HCT116 (cell line): ENCODE data around the gene CXCL1. TPM values are rescaled to one million over a fixed set of nuclear protein-coding genes. Genes with fewer than 3 reads are reported as not detected.

Source experiments
- ATAC-seq: fragments of 200-7000 bp; cut with Tn5 transposase; 2 replicates; pipeline ENCODE4 v1.9.1; 2020; ENCODE audit warnings: mild to moderate bottlenecking, moderate library complexity
- BruUV-seq: library from RNA; stranded (reverse); fragments of 400-500 nt; replicated peaks from 2 replicates; lab custom pipeline; 2021; lab: Mats Ljungman, UMichigan
- CTCF ChIA-PET: fragments of 300-600 bp; sonication (Branson Sonifier 250); formaldehyde crosslinking; loops from one replicate; lab custom pipeline; 2021; ENCODE audit warnings: antibody characterized with exemption; lab: Charles Lee
- POLR2A ChIA-PET: fragments of 300-600, 350-600 bp; sonication (Branson Sonifier 250); formaldehyde crosslinking; loops from one replicate; lab custom pipeline; 2021; ENCODE audit warnings: antibody characterized with exemption; lab: Charles Lee
- RAD21 ChIA-PET, 2 experiments: fragments of 300-600 bp; sonication (Branson Sonifier 250); formaldehyde crosslinking; loops; one replicate each; lab custom pipeline; 2023; ENCODE audit warnings: low total read pairs in 2 of 2; ENCODE audit not compliant: uncharacterized antibody in 2 of 2, unreplicated experiment in 2 of 2, low non-redundant PET in 1 of 2; lab: Charles Lee
- DNase-seq: peaks from one replicate; pipeline ENCODE4 v3.0.0-alpha.2; 2010; ENCODE audit warnings: low read depth, low spot score
- H2AFZ ChIP-seq: fragments of 200-600 bp; shearing (Covaris generic), sonication (generic); 2 replicates; pipeline ENCODE4 v1.6.1; 2017; ENCODE audit warnings: low read depth, mixed run types, mixed read lengths, antibody characterized with exemption, low read length; ENCODE audit not compliant: poor library complexity, severe bottlenecking
- H3K27ac ChIP-seq: 2 replicates; pipeline ENCODE4 v1.5.1; 2012; ENCODE audit warnings: low read depth, low read length
- H3K27me3 ChIP-seq: fragments of 200-600 bp; sonication (generic); 2 replicates; pipeline ENCODE4 v1.6.1; 2016; ENCODE audit warnings: mixed run types, low read length, mixed read lengths; ENCODE audit not compliant: insufficient read depth
- H3K36me3 ChIP-seq, 2 experiments: fragments of 200-500 bp in 1 of 2; fragments of 200-600 bp in 1 of 2; sonication (Bioruptor generic) in 1 of 2; sonication (generic) in 1 of 2; 2 replicates each; pipeline versions ENCODE4 v1.5.1 to v1.6.1; 2014 to 2016; ENCODE audit warnings: low read length in 2 of 2, inconsistent platforms in 1 of 2, mixed read lengths in 1 of 2, mixed run types in 1 of 2; ENCODE audit not compliant: insufficient read depth in 2 of 2, control insufficient read depth in 1 of 2
- H3K4me1 ChIP-seq, 2 experiments: fragments of 200-600 bp in 1 of 2; sonication (generic) in 1 of 2; 2 replicates each; pipeline versions ENCODE4 v1.5.1 to v1.6.1; 2012 to 2017; ENCODE audit warnings: low read length in 2 of 2, inconsistent platforms in 1 of 2, mild to moderate bottlenecking in 1 of 2, mixed read lengths in 1 of 2, mixed run types in 1 of 2, moderate library complexity in 1 of 2; ENCODE audit not compliant: insufficient read depth in 2 of 2, control insufficient read depth in 1 of 2
- H3K4me2 ChIP-seq: fragments of 200-600 bp; sonication (generic); 2 replicates; pipeline ENCODE4 v1.6.1; 2017; ENCODE audit warnings: mixed run types, low read length, mixed read lengths
- H3K4me3 ChIP-seq, 2 experiments: fragments of 200-600 bp in 1 of 2; sonication (generic) in 1 of 2; replicated peaks in 1 of 2; 2 replicates each; pipeline ENCODE4 v1.5.1; 2011 to 2016; ENCODE audit warnings: low read length in 2 of 2, control low read depth in 1 of 2, low read depth in 1 of 2, mild to moderate bottlenecking in 1 of 2, mixed read lengths in 1 of 2, mixed run types in 1 of 2
- H3K79me2 ChIP-seq: fragments of 200-600 bp; sonication (generic); 2 replicates; pipeline ENCODE4 v1.6.1; 2017; ENCODE audit warnings: mild to moderate bottlenecking, mixed run types, low read length, moderate library complexity, mixed read lengths; ENCODE audit not compliant: insufficient read depth
- H3K9ac ChIP-seq: fragments of 200-600 bp; sonication (generic); 2 replicates; pipeline ENCODE4 v1.6.1; 2016; ENCODE audit warnings: low read length, mixed read lengths
- H3K9me2 ChIP-seq: fragments of 200-600 bp; sonication (generic), shearing (Covaris generic); 2 replicates; pipeline ENCODE4 v1.6.1; 2017; ENCODE audit warnings: mixed run types, mild to moderate bottlenecking, moderate library complexity; ENCODE audit not compliant: insufficient read depth
- H3K9me3 ChIP-seq, 2 experiments: fragments of 200-500 bp in 1 of 2; fragments of 200-600 bp in 1 of 2; sonication (Bioruptor generic) in 1 of 2; sonication (generic) in 1 of 2; 2 replicates each; pipeline ENCODE4 v1.6.1; 2014 to 2017; ENCODE audit warnings: low read length in 2 of 2, mixed read lengths in 2 of 2, inconsistent platforms in 1 of 2, low read depth in 1 of 2, mild to moderate bottlenecking in 1 of 2, mixed run types in 1 of 2, moderate library complexity in 1 of 2; ENCODE audit not compliant: control insufficient read depth in 1 of 2, insufficient read depth in 1 of 2
- H4K20me1 ChIP-seq: fragments of 200-600 bp; sonication (generic), shearing (Covaris generic); 2 replicates; pipeline ENCODE4 v1.6.1; 2017; ENCODE audit warnings: mixed run types, mild to moderate bottlenecking, moderate library complexity; ENCODE audit not compliant: insufficient read depth
- CBX3 ChIP-seq: IDR thresholded peaks from 2 replicates; pipeline ENCODE4 v1.6.1; 2012; ENCODE audit warnings: low read depth
- CEBPB ChIP-seq: IDR thresholded peaks from 2 replicates; pipeline ENCODE4 v1.6.1; 2012; ENCODE audit warnings: low read depth
- CTCF ChIP-seq, 3 experiments: fragments of 200-600 bp in 1 of 3; sonication (generic) in 1 of 3; IDR thresholded peaks in 2 of 3; conservative IDR thresholded peaks in 1 of 3; 2 replicates each; pipeline ENCODE4 v1.5.1; 2012 to 2017; ENCODE audit warnings: low read depth in 2 of 3, low read length in 2 of 3, antibody characterized with exemption in 1 of 3, borderline replicate concordance in 1 of 3, control low read depth in 1 of 3, mild to moderate bottlenecking in 1 of 3, mixed read lengths in 1 of 3, mixed run types in 1 of 3, moderate library complexity in 1 of 3; ENCODE audit not compliant: insufficient read depth in 1 of 3
- EGR1 ChIP-seq: IDR thresholded peaks from 2 replicates; pipeline ENCODE4 v1.6.1; 2012; ENCODE audit warnings: low read depth
- ELF1 ChIP-seq: IDR thresholded peaks from 2 replicates; pipeline ENCODE4 v1.6.1; 2012; ENCODE audit warnings: low read depth, borderline replicate concordance
- EZH2 ChIP-seq: fragments of 200-600 bp; sonication (generic); IDR thresholded peaks from 2 replicates; pipeline ENCODE4 v1.6.1; 2017; ENCODE audit warnings: antibody characterized with exemption, mixed run types
- EZH2phosphoT487 ChIP-seq: fragments of 200-600 bp; IDR thresholded peaks from 2 replicates; pipeline ENCODE4 v1.6.1; 2018; ENCODE audit warnings: antibody characterized with exemption, borderline replicate concordance
- FOSL1 ChIP-seq: IDR thresholded peaks from 2 replicates; pipeline ENCODE4 v1.6.1; 2012; ENCODE audit warnings: low read depth
- JUND ChIP-seq: IDR thresholded peaks from 2 replicates; pipeline ENCODE4 v1.6.1; 2012
- MAX ChIP-seq: IDR thresholded peaks from 2 replicates; pipeline ENCODE4 v1.6.1; 2012
- POLR2A ChIP-seq: IDR thresholded peaks from 2 replicates; pipeline ENCODE4 v1.7.0; 2011; ENCODE audit warnings: borderline replicate concordance; ENCODE audit not compliant: insufficient read depth, insufficient read length; ENCODE audit errors: extremely low read depth
- POLR2AphosphoS5 ChIP-seq: IDR thresholded peaks from 2 replicates; pipeline ENCODE4 v1.6.1; 2011; ENCODE audit warnings: mild to moderate bottlenecking, low read depth, low read length, moderate library complexity
- RAD21 ChIP-seq: IDR thresholded peaks from 2 replicates; pipeline ENCODE4 v1.6.1; 2012; ENCODE audit warnings: low read depth, mild to moderate bottlenecking
- SP1 ChIP-seq: IDR thresholded peaks from 2 replicates; pipeline ENCODE4 v1.6.1; 2012; ENCODE audit warnings: low read depth
- SRF ChIP-seq: IDR thresholded peaks from 2 replicates; pipeline ENCODE4 v1.6.1; 2012; ENCODE audit warnings: low read depth
- TCF7L2 ChIP-seq: IDR thresholded peaks from 2 replicates; pipeline ENCODE4 v1.7.0; 2011; ENCODE audit warnings: borderline replicate concordance, inconsistent platforms; ENCODE audit not compliant: insufficient read depth, insufficient read length; ENCODE audit errors: extremely low read depth
- ZNF274 ChIP-seq: fragments of 200-500 bp; sonication (Bioruptor generic); IDR thresholded peaks from 2 replicates; pipeline ENCODE4 v1.6.1; 2014; ENCODE audit warnings: mild to moderate bottlenecking, low read depth, low read length, inconsistent platforms
- intact Hi-C: fragments of 100-400 bp; cut with micrococcal nuclease; formaldehyde crosslinking; loops from 2 replicates; pipeline ENCODE4 v1.10.0; 2022
- total RNA-seq: library from RNA; stranded (reverse); gene quantifications from one replicate; pipeline ENCODE4 v1.2.1, GENCODE V29; 2021; ENCODE audit not compliant: unreplicated experiment
- TF ChIP-seq, protein P1 (sequence below): IDR thresholded peaks from 2 replicates; pipeline ENCODE4 v1.6.1; 2012
- TF ChIP-seq, protein P2 (sequence below): IDR thresholded peaks from 2 replicates; pipeline ENCODE4 v1.6.1; 2011; ENCODE audit warnings: mild to moderate bottlenecking, low read length, moderate library complexity; ENCODE audit not compliant: insufficient replicate concordance; ENCODE audit errors: extremely low read depth
- TF ChIP-seq, protein P3 (sequence below): IDR thresholded peaks from 2 replicates; pipeline ENCODE4 v1.6.1; 2012; ENCODE audit warnings: low read depth

Gene CXCL1
- total RNA-seq, 1 experiment from 2014 or later, result 2.5 TPM

DNA sequence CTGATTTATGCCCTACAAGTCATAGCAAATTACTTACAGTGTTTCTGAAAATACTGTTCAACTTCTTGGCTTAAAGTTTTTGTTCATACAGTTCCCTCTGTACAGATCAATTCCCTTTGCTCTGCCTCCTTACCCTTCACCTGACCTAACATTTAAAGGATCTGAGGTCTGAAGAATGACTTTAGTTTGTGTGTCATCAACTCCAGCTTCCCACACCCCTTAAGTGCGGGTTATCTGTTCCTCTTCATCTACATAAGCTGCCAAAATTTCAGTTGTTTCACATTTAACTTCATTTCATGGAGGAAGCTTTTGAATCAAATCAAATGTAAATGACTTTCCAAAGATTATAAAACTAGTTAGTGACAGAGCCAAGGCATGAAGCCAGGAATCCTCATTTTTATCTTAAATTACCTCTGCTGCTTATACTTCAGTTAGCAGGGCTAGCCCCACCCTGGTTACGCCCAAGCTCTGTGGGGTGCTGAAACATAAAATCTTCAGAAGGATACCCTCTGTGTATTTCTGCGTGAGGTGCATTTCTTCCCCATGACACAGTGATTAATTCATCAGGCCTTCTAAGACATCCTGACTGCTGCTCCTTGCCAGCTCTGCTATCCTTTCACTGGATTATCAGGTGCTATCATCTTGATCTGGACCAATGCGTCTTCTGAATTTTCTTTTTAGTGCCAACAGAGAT is 16.5 kb downstream of the CXCL1 start:
- ATAC-seq, result peak; percentile 84
- H3K9ac ChIP-seq, result no peak overlapping the region
- POLR2A ChIA-PET, result no interaction called here

More for the DNA sequence above, 16.5 kb downstream of the CXCL1 start:
- Histone ChIP-seq H3K4me2 (peak overlapping the region; percentile 30), H3K27me3 (no peaks in the 10 kb centered on the region), H3K27ac (no peak overlapping the region), H4K20me1 (no peaks in the 10 kb centered on the region), H3K9me3 (no peaks in the 10 kb centered on the region), H3K4me3 (no peak overlapping the region), H3K36me3 (no peaks in the 10 kb centered on the region), H2AFZ (peak overlapping the region; percentile 22), H3K9me2 (no peaks in the 10 kb centered on the region)
- DNase-seq, result no peak
- BruUV-seq, result no TSS peak
- CTCF ChIA-PET, result no interaction called here
- RAD21 ChIA-PET, result no interaction called here
- TF ChIP-seq EZH2phosphoT487 (no peak), POLR2A (no peak), EZH2 (no peak), CTCF (IDR thresholded peaks at IDR 0.05 in 2 of 3, conservative IDR thresholded peaks at IDR 0.05 in 1 of 3; ENCODE audit: borderline replicate concordance in 1 of 3, insufficient read depth in 1 of 3, low read depth in 2 of 3, low read length in 2 of 3) (no peak), SP1 (no peak), TCF7L2 (no peak), MAX (no peak), ELF1 (no peak), SRF (no peak), CBX3 (no peak), RAD21 (no peak), CEBPB (no peak), POLR2AphosphoS5 (no peak), EGR1 (no peak), FOSL1 (no peak), JUND (no peak), ZNF274 (no peak)
- TF ChIP-seq, protein P1, sequence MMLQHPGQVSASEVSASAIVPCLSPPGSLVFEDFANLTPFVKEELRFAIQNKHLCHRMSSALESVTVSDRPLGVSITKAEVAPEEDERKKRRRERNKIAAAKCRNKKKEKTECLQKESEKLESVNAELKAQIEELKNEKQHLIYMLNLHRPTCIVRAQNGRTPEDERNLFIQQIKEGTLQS, result no peak
- TF ChIP-seq, protein P2, sequence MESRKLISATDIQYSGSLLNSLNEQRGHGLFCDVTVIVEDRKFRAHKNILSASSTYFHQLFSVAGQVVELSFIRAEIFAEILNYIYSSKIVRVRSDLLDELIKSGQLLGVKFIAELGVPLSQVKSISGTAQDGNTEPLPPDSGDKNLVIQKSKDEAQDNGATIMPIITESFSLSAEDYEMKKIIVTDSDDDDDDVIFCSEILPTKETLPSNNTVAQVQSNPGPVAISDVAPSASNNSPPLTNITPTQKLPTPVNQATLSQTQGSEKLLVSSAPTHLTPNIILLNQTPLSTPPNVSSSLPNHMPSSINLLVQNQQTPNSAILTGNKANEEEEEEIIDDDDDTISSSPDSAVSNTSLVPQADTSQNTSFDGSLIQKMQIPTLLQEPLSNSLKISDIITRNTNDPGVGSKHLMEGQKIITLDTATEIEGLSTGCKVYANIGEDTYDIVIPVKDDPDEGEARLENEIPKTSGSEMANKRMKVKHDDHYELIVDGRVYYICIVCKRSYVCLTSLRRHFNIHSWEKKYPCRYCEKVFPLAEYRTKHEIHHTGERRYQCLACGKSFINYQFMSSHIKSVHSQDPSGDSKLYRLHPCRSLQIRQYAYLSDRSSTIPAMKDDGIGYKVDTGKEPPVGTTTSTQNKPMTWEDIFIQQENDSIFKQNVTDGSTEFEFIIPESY, result no peak
- TF ChIP-seq, protein P3, sequence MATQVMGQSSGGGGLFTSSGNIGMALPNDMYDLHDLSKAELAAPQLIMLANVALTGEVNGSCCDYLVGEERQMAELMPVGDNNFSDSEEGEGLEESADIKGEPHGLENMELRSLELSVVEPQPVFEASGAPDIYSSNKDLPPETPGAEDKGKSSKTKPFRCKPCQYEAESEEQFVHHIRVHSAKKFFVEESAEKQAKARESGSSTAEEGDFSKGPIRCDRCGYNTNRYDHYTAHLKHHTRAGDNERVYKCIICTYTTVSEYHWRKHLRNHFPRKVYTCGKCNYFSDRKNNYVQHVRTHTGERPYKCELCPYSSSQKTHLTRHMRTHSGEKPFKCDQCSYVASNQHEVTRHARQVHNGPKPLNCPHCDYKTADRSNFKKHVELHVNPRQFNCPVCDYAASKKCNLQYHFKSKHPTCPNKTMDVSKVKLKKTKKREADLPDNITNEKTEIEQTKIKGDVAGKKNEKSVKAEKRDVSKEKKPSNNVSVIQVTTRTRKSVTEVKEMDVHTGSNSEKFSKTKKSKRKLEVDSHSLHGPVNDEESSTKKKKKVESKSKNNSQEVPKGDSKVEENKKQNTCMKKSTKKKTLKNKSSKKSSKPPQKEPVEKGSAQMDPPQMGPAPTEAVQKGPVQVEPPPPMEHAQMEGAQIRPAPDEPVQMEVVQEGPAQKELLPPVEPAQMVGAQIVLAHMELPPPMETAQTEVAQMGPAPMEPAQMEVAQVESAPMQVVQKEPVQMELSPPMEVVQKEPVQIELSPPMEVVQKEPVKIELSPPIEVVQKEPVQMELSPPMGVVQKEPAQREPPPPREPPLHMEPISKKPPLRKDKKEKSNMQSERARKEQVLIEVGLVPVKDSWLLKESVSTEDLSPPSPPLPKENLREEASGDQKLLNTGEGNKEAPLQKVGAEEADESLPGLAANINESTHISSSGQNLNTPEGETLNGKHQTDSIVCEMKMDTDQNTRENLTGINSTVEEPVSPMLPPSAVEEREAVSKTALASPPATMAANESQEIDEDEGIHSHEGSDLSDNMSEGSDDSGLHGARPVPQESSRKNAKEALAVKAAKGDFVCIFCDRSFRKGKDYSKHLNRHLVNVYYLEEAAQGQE, result no peak
- TF ChIP-seq, all 23 proteins: peak for 0
- peaks cover 0 to 7% of the 10 kb centered on the region in 2 experiments; a peak in 2 of 4 replicates for H3K4me1 ChIP-seq
- H3K79me2 ChIP-seq, result no peaks in the 10 kb centered on the region
- intact Hi-C loops, result no loop called here
